ENCODE data around the gene TBC1D9B. TPM values are rescaled to one million over a fixed set of nuclear protein-coding genes. Genes with fewer than 3 reads are reported as not detected.

The TBC1D9B gene
- total RNA-seq, 1 donor from 2014 or later: 37.1 TPM

DNA sequence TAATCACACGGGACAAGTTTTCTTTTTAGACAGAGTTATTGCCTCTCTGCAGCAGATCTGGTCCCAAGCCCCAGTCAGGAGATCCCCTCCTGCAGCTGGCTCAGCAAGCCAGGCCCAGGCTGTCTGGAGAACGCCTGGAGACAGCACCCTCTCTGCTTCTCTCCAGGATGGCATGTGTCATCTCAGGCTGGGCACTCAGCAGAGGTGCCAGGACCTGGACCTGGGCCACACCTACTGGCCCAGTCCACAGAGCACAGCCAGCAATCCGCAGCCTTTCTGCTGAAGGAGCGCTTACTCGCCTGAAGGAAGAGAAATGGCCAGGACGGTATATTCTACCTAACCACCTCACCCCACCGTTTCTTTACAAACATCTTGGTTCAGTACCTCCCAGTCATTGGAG lies 4.7 kb upstream of the TBC1D9B start:
- no peak for DNase-seq
- no peak for ATAC-seq
- intact Hi-C loops (cut with micrococcal nuclease): no loop called here

DNA sequence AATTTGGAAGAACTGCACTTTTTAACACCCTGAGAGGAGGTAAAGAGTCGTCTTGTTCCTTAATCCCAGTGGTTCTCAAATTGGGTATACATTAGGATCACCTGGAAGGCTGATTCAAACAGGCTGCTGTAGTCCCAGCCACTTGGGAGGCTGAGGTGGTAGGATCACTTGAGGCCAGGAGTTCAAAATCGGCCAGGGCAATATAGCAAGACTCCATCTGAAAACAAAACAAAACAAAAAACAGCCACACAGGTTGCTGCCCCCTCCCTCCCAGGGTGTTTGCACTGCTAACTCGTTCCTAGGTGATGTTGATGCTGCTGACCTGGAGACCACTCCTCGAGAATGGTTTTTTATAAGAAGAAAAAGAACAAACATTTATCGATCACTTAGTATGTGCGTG lies 1.5 kb upstream of the TBC1D9B start:
- intact Hi-C loops (cut with micrococcal nuclease): no loop called here
- ATAC-seq: no peak
- DNase-seq: no peak

DNA sequence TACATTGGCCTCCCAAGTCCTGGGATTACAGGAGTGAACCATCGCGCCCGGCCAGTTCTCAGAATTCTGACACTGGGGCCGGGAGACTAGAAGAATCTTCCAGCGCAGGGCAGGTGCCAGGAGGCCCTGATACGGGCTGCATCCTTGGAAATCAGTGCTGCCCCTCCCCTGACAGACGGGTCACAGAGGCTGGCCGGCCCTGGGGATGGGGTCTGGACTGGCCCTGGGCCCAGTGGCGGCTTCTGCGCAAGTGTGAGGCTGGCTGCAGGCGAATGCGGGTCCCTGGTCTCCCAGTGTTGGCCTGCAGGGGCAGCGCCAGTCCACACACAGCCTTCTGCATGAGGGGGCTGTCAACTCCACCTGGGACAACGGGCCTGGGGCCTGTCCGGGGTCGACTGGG lies 831 bp upstream of the TBC1D9B start:
- intact Hi-C loops (cut with micrococcal nuclease): no loop called here
- ATAC-seq (no peak), DNase-seq (no peak)

DNA sequence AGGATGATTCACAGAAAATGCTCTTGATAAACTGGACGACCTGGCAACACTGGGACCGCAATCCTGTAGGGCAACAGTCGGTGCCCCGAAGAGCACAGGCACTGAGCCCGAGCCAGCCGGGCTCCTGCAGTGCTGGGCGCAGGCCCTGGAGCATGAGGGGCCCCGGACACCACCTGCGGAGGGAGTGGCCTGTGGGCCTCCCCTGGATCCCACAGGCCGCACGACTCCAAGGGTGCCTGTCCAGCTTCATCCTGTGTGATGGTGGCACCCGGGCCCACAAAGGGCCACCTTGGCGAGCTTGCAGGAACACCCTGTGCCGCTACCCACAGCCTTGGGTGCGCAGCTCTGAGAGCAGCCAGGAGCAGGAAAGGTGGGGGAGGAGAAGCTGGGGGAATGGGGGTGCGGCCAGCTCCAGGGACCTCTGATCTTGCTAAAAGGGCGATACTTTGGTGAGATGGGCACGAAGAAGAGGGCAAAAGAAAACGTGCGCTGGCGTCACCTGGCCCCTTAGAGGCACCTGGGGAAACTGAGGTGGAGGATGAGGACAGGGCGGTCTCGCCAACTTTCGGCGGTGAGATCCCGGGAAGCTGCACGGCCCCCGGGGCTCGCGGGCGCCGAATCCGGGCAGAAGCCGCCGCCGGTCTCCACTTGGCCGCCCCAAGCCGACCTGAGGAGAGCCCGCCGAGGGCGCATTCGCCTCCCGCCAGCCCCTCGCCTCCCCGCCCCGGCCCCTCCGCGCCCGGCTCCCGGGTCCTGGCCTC lies 722 bp downstream of the TBC1D9B start:
- DNase-seq (no peak), ATAC-seq (peak; percentile 10)
- intact Hi-C loops (cut with micrococcal nuclease): no loop called here

DNA sequence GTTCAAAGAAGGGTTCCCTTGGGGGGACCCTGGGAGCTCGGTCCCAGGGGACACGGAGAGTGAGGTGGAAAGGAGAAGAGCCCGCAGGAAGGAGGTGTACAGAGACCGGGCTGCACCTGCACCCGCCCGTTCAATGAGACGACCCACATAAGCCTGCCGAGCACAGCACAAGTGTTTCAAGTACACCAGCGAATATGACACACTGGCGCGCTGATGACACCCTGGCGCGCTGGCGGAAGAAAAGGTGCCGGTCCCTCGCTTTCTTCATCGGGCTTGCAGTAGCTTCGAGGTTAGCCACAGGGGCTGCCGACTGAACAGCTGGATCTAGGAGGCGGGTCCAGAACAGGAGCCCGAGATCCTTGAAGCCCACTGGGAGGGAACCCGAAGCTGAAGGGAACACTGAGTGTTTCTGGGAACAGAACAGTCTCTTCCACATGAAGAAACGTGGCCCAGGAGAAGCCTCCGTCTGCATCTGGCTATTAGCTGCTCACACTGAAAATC lies 1.4 kb downstream of the TBC1D9B start:
- ATAC-seq (no peak), DNase-seq (no peak)
- intact Hi-C loops (cut with micrococcal nuclease): no loop called here

DNA sequence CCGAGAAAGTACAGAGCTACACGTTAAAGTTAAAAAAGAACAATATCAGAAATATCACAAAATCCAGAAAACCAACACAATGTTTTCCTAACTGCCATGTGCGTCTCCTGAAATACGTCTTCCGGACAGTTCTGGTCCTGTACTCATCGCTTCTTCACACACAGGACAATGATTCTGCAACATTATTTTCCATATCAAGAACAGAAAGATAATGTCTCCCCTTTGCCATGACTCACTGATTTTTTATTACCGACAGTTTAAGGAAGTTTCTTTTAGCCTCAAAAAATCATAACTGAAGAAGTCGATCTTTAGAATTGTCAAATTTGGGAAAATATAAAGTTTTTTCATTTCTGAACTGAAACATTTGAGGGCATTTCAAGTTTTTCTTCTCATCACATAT lies 2.5 kb downstream of the TBC1D9B start:
- no peak for DNase-seq
- no peak for ATAC-seq
- intact Hi-C loops (cut with micrococcal nuclease): no loop called here

DNA sequence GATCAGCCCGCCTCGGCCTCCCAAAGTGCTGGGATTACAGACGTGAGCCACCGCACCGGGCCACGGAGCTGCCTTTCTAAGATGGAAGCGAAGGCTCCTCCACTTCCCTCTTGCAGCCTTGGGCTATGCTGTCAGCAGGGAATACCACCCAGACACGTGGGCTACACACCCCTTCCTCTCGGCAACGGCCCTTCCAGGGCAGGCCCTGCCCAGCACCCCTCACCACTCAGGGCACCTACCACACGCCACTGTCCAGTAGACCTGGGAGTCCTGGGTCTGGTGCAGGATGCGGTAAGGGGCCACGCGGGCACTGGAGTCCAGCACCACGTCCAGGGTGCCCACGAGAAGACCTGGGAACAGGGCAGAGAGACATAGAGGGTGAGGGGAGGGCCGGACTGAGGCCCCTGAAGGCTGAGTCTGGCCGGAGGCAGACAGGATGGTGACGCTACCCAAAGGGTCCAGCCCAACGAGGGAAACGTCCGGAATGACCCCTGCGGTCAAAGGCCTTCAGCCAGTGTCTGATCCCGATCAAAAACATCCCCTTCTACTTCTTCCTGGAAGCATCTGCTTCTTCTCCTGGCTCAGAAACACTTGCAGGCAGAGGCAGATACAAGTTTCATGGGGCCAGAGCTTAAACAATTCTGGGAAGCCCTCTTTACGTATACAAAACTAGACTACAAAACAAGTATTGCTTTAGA lies 3.1 kb downstream of the TBC1D9B start:
- DNase-seq (no peak), ATAC-seq (no peak)
- intact Hi-C loops (cut with micrococcal nuclease): no loop called here

DNA sequence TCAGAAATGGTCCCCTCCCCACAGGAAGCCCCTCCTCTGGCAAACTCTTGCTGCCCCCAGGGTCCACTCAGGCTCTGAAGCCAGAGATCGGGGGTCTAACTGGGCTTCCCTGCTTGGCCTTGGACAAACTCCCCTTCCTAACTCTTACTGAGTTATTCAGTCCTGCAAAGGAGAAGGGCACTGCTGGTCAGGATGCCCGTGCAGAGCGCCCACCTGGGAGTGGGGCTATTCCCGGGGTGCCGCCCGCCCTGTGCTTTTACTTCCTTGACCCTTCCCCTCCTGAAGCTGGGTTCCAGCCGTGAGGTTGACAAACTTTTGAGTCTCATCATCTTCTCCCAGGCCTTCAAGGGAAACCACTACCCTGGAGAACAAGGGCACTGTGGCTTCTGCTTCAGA lies 4.9 kb downstream of the TBC1D9B start:
- ATAC-seq (no peak), DNase-seq (no peak)
- intact Hi-C loops (cut with micrococcal nuclease): no loop called here

DNA sequence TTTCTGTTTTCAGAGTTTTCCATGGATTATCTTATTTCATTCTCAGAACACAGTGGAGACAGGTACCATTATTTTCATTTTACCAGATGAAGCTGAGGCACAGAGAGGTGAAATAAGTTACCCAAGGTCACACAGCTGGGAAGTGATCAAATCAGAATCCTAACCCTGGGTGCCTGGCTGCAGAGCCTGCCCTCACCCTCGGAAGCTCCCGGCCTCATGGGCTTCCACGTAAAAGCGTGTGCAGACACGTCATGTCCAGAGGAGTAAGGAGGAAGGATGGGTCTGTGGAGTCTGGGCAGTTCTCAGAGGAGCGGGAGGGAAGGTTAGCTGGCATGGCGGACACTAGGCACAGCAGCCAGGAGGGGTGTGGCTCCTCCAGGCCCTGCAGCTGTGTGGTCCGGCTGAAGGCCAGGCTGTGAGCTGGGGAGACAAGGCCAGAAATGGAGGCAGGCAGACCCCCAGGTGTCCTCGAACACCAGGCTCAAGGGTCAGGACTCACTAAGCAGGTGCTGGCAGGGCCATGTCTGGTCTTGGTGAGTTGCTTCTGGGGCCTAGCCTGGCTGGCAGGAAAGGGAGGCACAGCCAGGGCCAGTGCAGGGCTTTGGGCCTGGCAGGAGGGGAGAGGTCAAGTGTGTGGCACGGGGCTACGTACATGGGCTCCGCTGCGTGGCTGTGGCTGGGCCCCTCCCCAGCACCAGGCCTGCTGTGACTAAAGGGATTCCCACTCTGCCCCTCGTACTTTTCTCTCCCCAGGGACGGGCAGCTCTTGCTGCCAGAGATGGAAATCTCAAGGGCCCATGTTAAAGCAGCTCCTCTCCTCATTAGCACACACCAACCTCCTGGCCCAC lies 5.6 kb downstream of the TBC1D9B start:
- peak; percentile 14 for ATAC-seq
- DNase-seq: no peak
- intact Hi-C loops (cut with micrococcal nuclease): no loop called here

DNA sequence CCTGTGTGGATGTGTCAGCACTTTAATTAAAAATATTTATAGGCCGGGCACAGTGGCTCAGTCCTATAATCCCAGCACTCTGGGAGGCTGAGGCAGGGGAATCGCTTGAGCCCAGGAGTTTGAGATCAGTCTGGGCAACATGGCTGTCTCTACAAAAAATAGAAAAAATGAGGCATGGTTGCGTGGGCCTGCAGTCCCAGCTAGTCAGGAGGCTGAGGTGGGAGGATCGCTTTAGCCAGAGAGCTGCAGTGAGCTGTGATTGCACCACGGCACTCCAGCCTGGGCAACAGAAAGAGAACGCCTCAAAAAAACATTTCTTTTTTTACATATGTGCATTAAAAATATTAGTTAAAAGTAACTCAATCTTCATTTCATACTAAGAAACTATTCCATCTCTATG lies 6.2 kb downstream of the TBC1D9B start:
- ATAC-seq: no peak
- no peak for DNase-seq
- intact Hi-C loops (cut with micrococcal nuclease): no loop called here

DNA sequence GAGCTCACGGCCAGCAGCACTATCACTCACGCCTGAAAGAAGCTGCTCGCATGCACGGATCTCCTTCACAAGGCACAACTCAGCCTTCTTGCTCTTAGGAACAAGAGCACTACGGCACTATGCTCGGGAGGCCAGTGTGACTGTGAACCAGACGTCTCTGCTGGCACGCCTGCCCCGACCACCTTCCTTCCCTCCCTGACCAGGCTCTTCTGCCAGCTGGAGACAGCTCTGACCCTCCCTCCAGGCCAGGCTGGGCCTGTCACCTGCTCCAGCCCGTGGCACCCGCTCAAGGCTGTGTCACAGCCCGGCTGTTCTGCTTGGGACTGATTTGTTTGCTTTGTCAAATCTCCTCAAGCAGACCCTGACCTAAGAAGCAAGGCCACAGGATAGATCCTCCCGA lies 7.0 kb downstream of the TBC1D9B start:
- DNase-seq: no peak
- intact Hi-C loops (cut with micrococcal nuclease): no loop called here
- ATAC-seq: no peak

DNA sequence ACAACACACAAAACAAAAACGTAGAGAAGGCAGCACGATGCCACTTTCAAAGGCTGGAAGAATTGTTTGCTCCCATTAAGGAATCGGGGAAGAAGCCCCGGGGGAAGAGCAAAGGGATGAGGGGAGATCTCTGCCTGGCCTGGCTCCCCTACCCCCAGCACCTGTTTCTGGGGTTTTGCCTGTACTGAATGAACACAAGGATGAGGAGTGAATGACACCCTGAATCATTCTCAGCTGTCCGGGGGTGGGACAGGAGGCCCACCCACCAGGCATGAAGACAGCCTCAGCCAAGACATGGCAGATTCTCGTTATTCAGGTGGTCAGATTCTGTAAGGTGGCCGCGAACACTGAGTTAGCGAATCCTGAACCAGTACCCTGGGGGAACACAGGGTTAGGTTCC lies 7.5 kb downstream of the TBC1D9B start:
- ATAC-seq: no peak
- intact Hi-C loops (cut with micrococcal nuclease): no loop called here

DNA sequence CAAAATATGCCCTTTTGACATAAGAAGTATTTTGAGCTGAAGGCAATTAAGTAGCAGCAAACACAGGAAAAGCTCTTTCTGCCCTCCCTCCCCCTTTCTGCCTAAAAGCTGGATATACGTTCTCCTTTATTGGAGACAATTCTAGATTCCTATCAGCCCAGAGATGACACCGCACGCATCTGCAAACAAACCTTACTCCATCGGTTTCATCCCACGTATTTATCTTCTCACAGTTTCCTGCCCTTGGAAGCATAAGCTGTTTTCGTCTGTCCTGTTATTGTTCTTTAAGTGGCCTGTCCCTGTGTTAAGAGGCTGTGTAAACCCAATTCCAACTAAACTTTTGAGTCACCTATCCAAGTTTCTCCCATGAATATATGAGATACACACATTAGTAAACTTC lies 11.8 kb downstream of the TBC1D9B start:
- ATAC-seq (no peak), DNase-seq (no peak)
- intact Hi-C loops (cut with micrococcal nuclease): no loop called here

More for the DNA sequence above, 7.5 kb downstream of the TBC1D9B start:
- DNase-seq: no peak

DNA sequence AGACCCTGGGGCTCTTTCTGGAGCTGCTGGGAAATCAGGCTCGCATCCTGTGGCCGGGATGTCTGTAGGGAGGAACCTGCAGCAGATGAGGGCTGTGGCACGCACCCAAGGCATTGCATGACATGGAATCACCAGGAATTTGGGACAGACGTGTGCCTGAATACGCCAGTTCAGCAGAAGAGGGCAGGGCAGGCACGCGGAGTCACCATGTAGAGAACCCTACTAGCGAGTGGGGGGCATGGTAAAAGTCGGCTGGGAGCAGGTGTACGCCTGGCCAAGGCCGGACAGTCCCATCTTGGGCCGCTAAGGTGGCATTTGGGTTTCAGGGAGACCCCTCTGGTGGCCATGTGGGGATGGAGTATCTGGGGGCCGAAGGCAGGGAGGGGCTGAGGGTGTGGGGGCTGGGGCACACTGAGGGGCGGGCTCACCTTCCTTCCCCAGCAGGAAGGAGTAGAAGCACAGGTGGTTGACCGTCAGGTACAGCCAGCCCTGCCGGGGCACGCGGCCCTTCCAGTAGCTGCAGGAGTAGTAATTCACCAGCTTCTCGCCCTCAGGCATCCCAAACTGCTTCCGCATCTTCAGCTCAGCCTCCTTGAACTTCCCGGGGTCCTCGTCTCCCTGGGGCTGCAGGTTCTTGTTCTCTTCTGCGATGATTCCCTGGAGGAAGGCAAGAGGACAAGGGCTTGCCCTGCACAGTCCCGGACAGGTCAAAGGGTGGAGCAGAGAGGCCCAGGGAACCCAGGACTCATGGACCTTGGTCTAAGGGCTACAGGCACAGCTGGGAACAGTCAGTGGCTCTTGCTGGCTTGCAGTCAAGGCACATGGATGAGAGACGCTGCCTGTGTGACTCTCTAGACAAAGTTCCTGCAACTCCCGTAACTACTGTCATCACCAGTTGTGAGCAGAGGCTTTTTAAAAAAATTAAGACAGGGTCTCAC lies 13.5 kb downstream of the TBC1D9B start:
- ATAC-seq (no peak), DNase-seq (no peak)
- intact Hi-C loops (cut with micrococcal nuclease): no loop called here

DNA sequence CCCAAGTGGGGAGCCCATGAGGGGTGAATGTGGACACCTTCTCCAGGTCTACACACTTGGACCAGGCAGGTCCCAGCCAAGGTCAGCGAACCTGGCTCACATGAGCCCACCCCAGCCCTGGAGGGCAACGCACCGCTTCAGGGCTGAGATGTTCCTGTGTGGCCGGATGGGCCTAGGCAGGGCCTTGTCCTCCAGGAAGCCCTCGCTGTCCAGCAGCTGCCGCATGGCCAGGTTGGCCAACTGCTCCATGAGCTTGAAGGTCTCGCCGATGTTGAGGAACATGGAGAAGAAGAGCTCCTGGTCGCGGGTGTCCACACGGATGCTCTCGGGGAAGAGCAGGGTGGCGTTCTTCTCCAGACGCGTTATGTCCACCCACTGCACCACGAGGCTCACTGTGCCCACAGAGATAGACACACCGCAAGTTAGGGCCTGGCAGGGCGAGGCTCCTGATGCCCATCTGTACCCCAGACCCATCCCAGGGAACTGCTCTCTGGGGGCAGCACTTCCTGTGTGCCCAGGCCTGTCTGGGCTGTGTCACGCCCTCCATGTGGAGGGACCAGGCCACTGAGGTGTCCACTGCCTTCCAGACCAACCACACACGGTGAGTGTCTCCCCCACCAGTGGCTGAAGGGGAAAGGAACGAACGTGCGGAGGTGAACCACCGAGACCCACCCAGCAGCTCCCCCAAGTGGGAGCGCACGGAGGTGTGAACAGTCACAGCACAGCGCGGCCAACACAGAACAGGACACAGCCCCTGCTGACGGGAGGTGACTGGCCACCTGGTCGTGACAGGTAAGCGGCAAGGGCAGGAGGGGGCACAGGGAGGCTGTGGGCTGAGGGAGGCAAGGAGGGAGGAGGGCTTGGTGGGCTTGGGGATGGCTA lies 14.4 kb downstream of the TBC1D9B start:
- intact Hi-C loops (cut with micrococcal nuclease): no loop called here
- DNase-seq: no peak
- no peak for ATAC-seq

DNA sequence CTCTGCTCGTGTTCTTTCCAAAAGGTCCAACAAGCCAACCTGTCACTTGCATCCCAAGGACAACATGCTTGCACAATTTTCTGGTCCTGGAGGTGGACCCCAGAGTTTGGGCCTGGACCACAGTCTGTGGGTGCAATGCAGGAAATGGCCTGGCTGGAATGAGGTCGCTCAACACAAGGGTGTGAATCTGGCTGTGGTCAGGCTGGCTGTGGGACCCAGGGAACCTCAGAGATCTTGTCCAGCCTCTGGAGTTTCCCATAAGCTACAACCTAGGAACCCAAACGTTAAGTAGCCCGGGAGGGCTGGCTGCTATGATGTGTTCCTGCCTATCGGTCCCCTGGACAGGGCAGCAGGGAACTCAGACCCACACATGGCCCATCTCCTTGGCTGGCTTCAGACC lies 15.4 kb downstream of the TBC1D9B start:
- DNase-seq (no peak), ATAC-seq (no peak)
- intact Hi-C loops (cut with micrococcal nuclease): no loop called here

DNA sequence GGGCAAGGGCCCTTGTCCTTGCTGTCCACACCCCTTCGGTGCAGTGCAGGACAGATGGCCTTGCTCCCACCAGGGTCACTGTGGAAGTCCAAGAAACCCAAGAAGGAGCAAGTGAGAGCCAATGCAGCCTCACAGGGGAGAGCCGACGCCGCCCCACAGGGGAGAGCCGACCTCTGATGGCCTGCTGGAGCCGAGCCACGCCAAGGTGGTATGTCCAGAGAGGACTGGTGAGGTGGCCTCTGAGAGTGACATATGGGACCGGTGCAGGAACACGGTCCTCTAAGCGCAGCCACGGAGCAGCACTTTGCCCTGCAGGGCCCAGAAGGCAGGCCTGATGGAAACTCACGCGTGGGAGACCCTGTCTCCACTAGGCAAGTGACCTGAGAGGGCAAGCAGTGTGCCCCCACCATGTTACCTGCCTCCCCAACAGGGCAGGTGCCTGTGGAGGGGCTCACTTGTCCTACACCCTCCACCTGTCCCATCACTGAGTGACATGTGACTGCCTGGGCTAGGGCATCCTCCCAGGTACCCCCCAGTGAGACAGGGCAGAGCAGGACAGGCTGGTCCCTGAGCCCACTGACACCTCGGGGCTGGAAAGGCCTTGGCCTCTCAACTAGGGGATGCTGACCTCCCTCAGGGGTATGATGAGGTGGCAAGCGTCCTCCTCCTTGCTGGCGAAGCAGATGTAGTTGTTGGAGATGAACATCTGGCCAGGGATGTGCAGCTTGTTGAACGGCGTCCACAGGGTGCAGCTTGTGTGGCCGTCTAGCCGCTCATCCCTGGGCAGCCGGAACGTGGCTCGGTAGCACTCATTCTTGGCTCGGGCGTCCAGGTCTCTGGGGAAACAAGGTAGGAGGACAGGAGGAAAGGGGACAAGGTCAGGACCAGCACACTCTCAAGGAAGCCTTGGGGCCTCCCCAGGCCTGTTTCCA lies 16.7 kb downstream of the TBC1D9B start:
- DNase-seq (no peak), ATAC-seq (no peak)
- intact Hi-C loops (cut with micrococcal nuclease): no loop called here

Data from left ventricle myocardium superior (tissue), 1 donor.